ENCODE measurements around the gene SLC1A3. TPM values are rescaled to one million over a fixed set of nuclear protein-coding genes. Genes with fewer than 3 reads are reported as not detected.
A peak's percentile ranks its signal among the peaks of the same experiment; 100 is the strongest.

Gene SLC1A3
- total RNA-seq, 2 donors from 2014 or later: 2.6 to 4.2 TPM

DNA sequence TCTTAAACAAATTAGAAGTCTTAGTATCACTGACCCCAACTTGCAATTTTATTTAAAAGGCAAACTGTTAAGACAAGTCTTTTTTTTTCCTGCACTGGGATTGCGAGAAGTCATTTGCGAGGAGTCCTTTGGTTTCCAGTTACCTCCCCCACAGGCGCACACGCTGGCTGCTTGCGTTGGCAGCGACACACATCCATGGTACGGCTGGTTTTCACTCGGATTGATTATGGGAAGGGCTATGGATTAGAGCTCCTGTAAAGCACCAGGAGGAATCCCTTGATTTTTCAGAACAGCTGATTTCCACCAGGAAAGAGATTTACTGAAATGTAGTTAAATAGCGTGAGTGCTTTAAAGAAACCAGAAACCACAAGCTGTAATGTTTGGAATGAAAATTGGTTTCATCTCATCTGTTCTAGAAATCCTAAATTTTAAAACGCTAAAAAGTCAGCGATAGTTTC lies 737 bp downstream of the SLC1A3 start:
- peak; percentile 77 for DNase-seq
- no peaks in the 10 kb centered on the region for H3K4me1 ChIP-seq (ENCODE audit: control insufficient read depth, insufficient read depth, low read length)
- H3K4me3 ChIP-seq (ENCODE audit: low read length): peak overlapping the region; percentile 86
- TF ChIP-seq, protein P1, sequence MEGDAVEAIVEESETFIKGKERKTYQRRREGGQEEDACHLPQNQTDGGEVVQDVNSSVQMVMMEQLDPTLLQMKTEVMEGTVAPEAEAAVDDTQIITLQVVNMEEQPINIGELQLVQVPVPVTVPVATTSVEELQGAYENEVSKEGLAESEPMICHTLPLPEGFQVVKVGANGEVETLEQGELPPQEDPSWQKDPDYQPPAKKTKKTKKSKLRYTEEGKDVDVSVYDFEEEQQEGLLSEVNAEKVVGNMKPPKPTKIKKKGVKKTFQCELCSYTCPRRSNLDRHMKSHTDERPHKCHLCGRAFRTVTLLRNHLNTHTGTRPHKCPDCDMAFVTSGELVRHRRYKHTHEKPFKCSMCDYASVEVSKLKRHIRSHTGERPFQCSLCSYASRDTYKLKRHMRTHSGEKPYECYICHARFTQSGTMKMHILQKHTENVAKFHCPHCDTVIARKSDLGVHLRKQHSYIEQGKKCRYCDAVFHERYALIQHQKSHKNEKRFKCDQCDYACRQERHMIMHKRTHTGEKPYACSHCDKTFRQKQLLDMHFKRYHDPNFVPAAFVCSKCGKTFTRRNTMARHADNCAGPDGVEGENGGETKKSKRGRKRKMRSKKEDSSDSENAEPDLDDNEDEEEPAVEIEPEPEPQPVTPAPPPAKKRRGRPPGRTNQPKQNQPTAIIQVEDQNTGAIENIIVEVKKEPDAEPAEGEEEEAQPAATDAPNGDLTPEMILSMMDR (conservative IDR thresholded peaks at IDR 0.05): no peak
- Mint-ChIP-seq H3K27ac (no peak overlapping the region), H3K36me3 (ENCODE audit: low read depth) (no peaks in the 10 kb centered on the region), H3K4me1 (peaks cover 19% of the 10 kb centered on the region), H3K9me3 (no peaks in the 10 kb centered on the region), H3K27me3 (ENCODE audit: insufficient read depth) (peaks cover 35% of the 10 kb centered on the region), H3K4me3 (peak overlapping the region; percentile 63)
- H3K27ac ChIP-seq (ENCODE audit: low read depth, low read length): peak overlapping the region; percentile 45
- 0 to 3% methylated on average over 5 to 11 of the region's 11 CpGs for WGBS, 2 experiments (ENCODE audit: insufficient coverage in 1 of 2, insufficient read length in 1 of 2)
- H3K9me3 ChIP-seq (ENCODE audit: control insufficient read depth, low read length): no peaks in the 10 kb centered on the region
- peak overlapping the region; percentile 44 for H3K9ac ChIP-seq (ENCODE audit: extremely low read depth, low read length, poor library complexity, severe bottlenecking)
- peaks cover 24% of the 10 kb centered on the region for H3K27me3 ChIP-seq (ENCODE audit: control insufficient read depth, insufficient read depth, low read length, poor library complexity, severe bottlenecking)
- no peaks in the 10 kb centered on the region for H3K36me3 ChIP-seq (ENCODE audit: control insufficient read depth, insufficient read depth, low read length)

DNA sequence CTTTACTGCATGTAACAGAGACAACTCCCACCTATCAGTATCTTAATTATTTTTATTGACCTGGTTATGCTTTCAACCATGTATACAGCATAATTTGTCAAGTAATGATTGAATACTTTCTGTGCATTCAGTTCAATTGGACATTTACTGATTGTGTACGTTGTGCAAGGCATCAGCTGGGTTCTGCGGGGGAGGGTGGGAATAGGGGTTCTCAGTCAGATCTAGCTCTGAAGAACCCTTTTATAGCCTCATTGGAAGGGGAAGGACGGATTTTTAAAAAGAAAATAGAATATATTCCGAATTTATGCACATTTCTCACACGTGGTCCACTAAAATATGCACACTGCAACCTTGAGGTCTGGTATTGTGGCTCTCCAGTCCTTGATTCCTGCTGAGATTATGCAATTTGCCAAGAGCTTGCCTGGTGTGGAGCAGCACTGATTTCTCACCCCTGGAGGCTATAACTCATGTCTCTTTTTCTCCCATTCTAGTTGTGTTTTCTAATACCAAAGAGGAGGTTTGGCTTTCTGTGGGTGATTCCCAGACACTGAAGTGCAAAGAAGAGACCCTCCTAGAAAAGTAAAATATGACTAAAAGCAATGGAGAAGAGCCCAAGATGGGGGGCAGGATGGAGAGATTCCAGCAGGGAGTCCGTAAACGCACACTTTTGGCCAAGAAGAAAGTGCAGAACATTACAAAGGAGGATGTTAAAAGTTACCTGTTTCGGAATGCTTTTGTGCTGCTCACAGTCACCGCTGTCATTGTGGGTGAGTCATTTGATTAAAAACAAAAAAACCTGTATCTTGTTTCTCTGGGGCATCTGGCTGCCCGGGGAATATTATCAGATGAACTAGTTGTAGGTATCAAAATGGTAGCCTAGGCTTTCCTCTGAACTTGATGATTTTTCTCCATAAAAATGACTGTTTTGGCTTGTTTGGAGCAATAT lies 1.7 kb downstream of the SLC1A3 start:
- Mint-ChIP-seq H3K36me3 (ENCODE audit: low read depth) (no peaks in the 10 kb centered on the region), H3K27ac (no peak overlapping the region), H3K4me1 (peaks cover 19% of the 10 kb centered on the region), H3K27me3 (ENCODE audit: insufficient read depth) (peaks cover 35% of the 10 kb centered on the region), H3K9me3 (no peaks in the 10 kb centered on the region), H3K4me3 (peak overlapping the region; percentile 21)
- WGBS, 2 experiments (ENCODE audit: insufficient coverage in 1 of 2, insufficient read length in 1 of 2): 54 to 55% methylated on average over 6 to 10 of the region's 10 CpGs
- H3K36me3 ChIP-seq (ENCODE audit: control insufficient read depth, insufficient read depth, low read length): no peaks in the 10 kb centered on the region
- H3K9me3 ChIP-seq (ENCODE audit: control insufficient read depth, low read length): no peaks in the 10 kb centered on the region
- TF ChIP-seq, protein P1 (conservative IDR thresholded peaks at IDR 0.05): no peak
- H3K4me3 ChIP-seq (ENCODE audit: low read length): peak overlapping the region; percentile 86
- DNase-seq: peak; percentile 44
- no peak overlapping the region for H3K27ac ChIP-seq (ENCODE audit: low read depth, low read length)
- H3K4me1 ChIP-seq (ENCODE audit: control insufficient read depth, insufficient read depth, low read length): no peaks in the 10 kb centered on the region
- H3K9ac ChIP-seq (ENCODE audit: extremely low read depth, low read length, poor library complexity, severe bottlenecking): no peak overlapping the region
- peaks cover 24% of the 10 kb centered on the region for H3K27me3 ChIP-seq (ENCODE audit: control insufficient read depth, insufficient read depth, low read length, poor library complexity, severe bottlenecking)

DNA sequence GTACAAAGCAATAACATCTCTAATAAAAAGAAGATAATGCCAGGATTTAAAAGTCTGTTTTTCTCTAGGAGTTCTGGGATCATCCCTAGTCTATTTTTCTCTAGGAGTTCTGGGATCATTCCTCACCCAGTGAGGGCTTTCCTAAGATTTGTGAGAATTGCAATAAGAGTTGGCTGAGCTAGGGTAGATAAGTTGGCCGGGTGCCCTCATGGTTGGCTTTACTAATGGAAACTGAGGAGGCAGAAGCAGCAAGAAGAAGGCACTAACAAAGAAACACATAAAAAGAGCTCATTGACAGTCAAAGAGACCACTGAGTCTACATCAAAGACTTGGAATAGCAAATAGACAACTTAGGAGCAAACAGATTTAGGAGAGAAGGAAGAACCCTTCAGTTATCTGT lies 4.2 kb downstream of the SLC1A3 start:
- DNase-seq: no peak
- TF ChIP-seq, protein P1 (conservative IDR thresholded peaks at IDR 0.05): no peak
- Mint-ChIP-seq H3K4me1 (peaks cover 43% of the 10 kb centered on the region), H3K4me3 (no peak overlapping the region), H3K36me3 (ENCODE audit: low read depth) (no peaks in the 10 kb centered on the region), H3K27ac (no peak overlapping the region), H3K9me3 (no peaks in the 10 kb centered on the region), H3K27me3 (ENCODE audit: insufficient read depth) (peaks cover 21% of the 10 kb centered on the region)
- Histone ChIP-seq H3K36me3 (ENCODE audit: control insufficient read depth, insufficient read depth, low read length) (no peaks in the 10 kb centered on the region), H3K9ac (ENCODE audit: extremely low read depth, low read length, poor library complexity, severe bottlenecking) (no peak overlapping the region), H3K27me3 (ENCODE audit: control insufficient read depth, insufficient read depth, low read length, poor library complexity, severe bottlenecking) (peaks cover 6% of the 10 kb centered on the region), H3K27ac (ENCODE audit: low read depth, low read length) (no peak overlapping the region), H3K4me1 (ENCODE audit: control insufficient read depth, insufficient read depth, low read length) (peaks cover 17% of the 10 kb centered on the region), H3K4me3 (ENCODE audit: low read length) (no peak overlapping the region), H3K9me3 (ENCODE audit: control insufficient read depth, low read length) (no peaks in the 10 kb centered on the region)
- 80 to 83% methylated on average over 1 of the region's 1 CpG for WGBS, 2 experiments (ENCODE audit: insufficient coverage in 1 of 2, insufficient read length in 1 of 2)
